Heart right ventricle (tissue), 16 donors: ENCODE results near the gene PRKAB1. TPM values are rescaled to one million over a fixed set of nuclear protein-coding genes. Genes with fewer than 3 reads are reported as not detected.
"Not testable (repeated sequence)": the region's sequence is repeated elsewhere in the genome, so short reads cannot be mapped to it uniquely, and the experiment has no call there.

ENCODE experiments used
- ATAC-seq, 8 donors: fragments of 200-7000 bp; cut with Tn5 transposase; one replicate each; pipeline ENCODE4 v1.9.1; 2020; ENCODE audit warnings: mild to moderate bottlenecking in 8 of 8, moderate library complexity in 8 of 8, moderate number of reproducible peaks in 1 of 8
- DNase-seq, 2 donors: peaks; one replicate each; pipeline ENCODE4 v3.0.0-alpha.2; 2020
- H3K27ac ChIP-seq, 10 donors: fragments of 200-600 bp; sonication (generic) in 2 of 10; one replicate each; pipeline versions ENCODE4 v1.5.0 to v1.8.0; 2020 to 2022; ENCODE audit warnings: mild to moderate bottlenecking in 3 of 10
- H3K27me3 ChIP-seq, 7 donors: fragments of 200-600 bp; one replicate each; pipeline ENCODE4 v1.8.0; 2021 to 2022; ENCODE audit warnings: mild to moderate bottlenecking in 2 of 7
- H3K36me3 ChIP-seq, 9 donors: fragments of 200-600 bp; sonication (generic) in 1 of 9; one replicate each; pipeline versions ENCODE4 v1.5.0 to v1.8.0; 2020 to 2022; ENCODE audit warnings: mild to moderate bottlenecking in 2 of 9
- H3K4me1 ChIP-seq, 9 donors: fragments of 200-600 bp; sonication (generic) in 1 of 9; one replicate each; pipeline versions ENCODE4 v1.5.0 to v1.8.0; 2020 to 2022; ENCODE audit warnings: mild to moderate bottlenecking in 4 of 9
- H3K4me3 ChIP-seq, 10 donors: fragments of 200-600 bp; sonication (generic) in 2 of 10; one replicate each; pipeline versions ENCODE4 v1.5.0 to v1.8.0; 2020 to 2022; ENCODE audit warnings: mild to moderate bottlenecking in 7 of 10, moderate library complexity in 2 of 10
- H3K9me3 ChIP-seq, 11 donors: fragments of 200-600 bp in 10 of 11; sonication (generic) in 2 of 11; one replicate each; pipeline versions ENCODE4 v1.5.0 to v1.8.0; 2013 to 2022; ENCODE audit warnings: mild to moderate bottlenecking in 2 of 11, control low read depth in 1 of 11, moderate library complexity in 1 of 11
- CTCF ChIP-seq, 9 donors: fragments of 200-600 bp; sonication (generic) in 2 of 9; IDR thresholded peaks; one replicate each; pipeline versions ENCODE4 v1.5.0 to v1.8.0; 2021 to 2022; ENCODE audit warnings: antibody characterized with exemption in 9 of 9, mild to moderate bottlenecking in 5 of 9, moderate library complexity in 1 of 9
- WGBS, 2 donors: extraction: QIAGEN DNeasy Blood & Tissue Kit; methylation state at CpG; one replicate each; pipeline ENCODE4 v1.1.7; 2013; ENCODE audit warnings: inconsistent platforms in 1 of 2; 5-methylcytosine and 5-hydroxymethylcytosine counted together
- intact Hi-C, 10 donors: fragments of 100-400 bp; cut with DNase I; formaldehyde crosslinking; loops; one replicate each; pipeline versions ENCODE4 v1.11.1 to v1.14.2; 2022
- polyA plus RNA-seq, 2 donors: library from polyadenylated mRNA; stranded (reverse); fragments of 200-250 nt; gene quantifications; one replicate each; pipeline ENCODE4 v1.2.3, GENCODE V29; 2013
- total RNA-seq, 10 donors: library from RNA; stranded (reverse); fragmentation: NEBNext Ultra II Directional in 3 of 10; extraction: Animal tissue kit (Norgen Biotek cat#: 25700) in 3 of 10; gene quantifications; one replicate each; pipeline versions ENCODE4 v1.2.1 to v1.2.4, GENCODE V29; 2021 to 2023
- donor health status: Arrhythmogenic right ventricular cardiomyopathy.
- donor health status: ischemic (EF 13 %, LVEDD 7.1; RV severe dilation, severe dysfunction).
- donor health status: healthy with polysubstance abuse.
- donor health status: DM: no; HTN: yes; CAD: no.
- donor health status: DM: no; HTN: no; CAD: no.
- donor health status: ischemic (EF 25% LVEDD 6.9; RV normal size, moderate dysfunction).
- donor health status: ischemic (EF 25% LVEDD 5.7; RV mildly dilated, moderate dysfunction).
- donor health status: healthy.
- donor health status: DM: yes; HTN: yes; CAD: no.
- donor health status: Ischemic cardiomyopathy.
- donor health status: ischemic (EF 35%, LVEDD 5.7; RV mildly dilated, moderate dysfunction).
- donor health status: nonischemic (EF 11% LVEDD 7.7; RV severe dilation, severe dysfunction).
- donor health status: DM: yes; HTN: yes; CAD: no.
- donor health status: PGD.
- donor health status: ischemic (EF 29% LVEDD 5.4; RV normal size, mild dysfunction).
- donor health status: nonischemic (EF 23%, LVEDD 6.1; RV moderate dilation, normal function).

PRKAB1 gene
- total and polyA plus RNA-seq, 12 donors, result 8.6 to 14.5 (median 11.0) TPM

DNA sequence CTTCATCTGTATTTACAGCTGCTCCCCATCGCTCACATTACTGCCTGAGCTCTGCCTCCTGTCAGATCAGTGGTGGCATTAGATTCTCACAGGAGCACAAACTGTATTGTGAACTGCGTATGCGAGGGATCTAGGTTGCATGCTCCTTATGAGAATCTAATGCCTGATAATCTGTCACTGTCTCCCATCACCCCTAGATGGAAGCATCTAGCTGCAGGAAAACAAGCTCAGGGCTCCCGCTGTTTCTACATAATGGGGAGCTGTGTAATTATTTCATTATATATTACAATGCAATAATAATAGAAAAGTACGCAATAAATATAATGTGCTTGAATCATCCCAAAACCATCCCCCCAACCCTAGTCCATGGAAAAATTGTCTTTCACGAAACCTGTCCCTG, 9.8 kb upstream of the PRKAB1 start:
- intact Hi-C loops, result loop anchor here in 3 of 10 donors (2.0 to 10.0 kb wide), 2 partner anchors 123 to 247 kb away; no protein-coding TSS in a partner anchor
- not testable (repeated sequence) for H3K27me3 ChIP-seq, ATAC-seq

GRCh38 chr12:119659289-119659897, 8.5 kb upstream of the PRKAB1 start:
- 40 to 42% methylated on average over 6 of the region's 6 CpGs for WGBS, 2 donors
- H3K4me1 ChIP-seq, result peaks cover 0 to 11% (median 0%) of the 10 kb centered on the region in 9 donors
- no peaks in the 10 kb centered on the region for H3K36me3 ChIP-seq
- ATAC-seq (no peak), DNase-seq (no peak)
- H3K27me3 ChIP-seq, result no peaks in the 10 kb centered on the region
- peaks cover 0 to 5% (median 0%) of the 10 kb centered on the region in 11 donors for H3K9me3 ChIP-seq
- no peak overlapping the region for H3K27ac ChIP-seq
- peak; percentile 68 to 95 (median 88) for TF ChIP-seq CTCF (IDR thresholded peaks at IDR 0.05)
- intact Hi-C loops, result loop anchor here in 3 of 10 donors (2.0 to 10.0 kb wide), 2 partner anchors 121 to 245 kb away; no protein-coding TSS in a partner anchor
- H3K4me3 ChIP-seq, result no peak overlapping the region

More for the DNA sequence above, 9.8 kb upstream of the PRKAB1 start:
- DNase-seq, H3K36me3 ChIP-seq, H3K27ac ChIP-seq, H3K4me3 ChIP-seq: not testable (repeated sequence)
- WGBS, 2 donors, result 88 to 89% methylated on average over 6 of the region's 6 CpGs
- H3K4me1 ChIP-seq, result peaks cover 0 to 11% (median 0%) of the 10 kb centered on the region in 9 donors
- TF ChIP-seq CTCF (IDR thresholded peaks at IDR 0.05), result peak in 4 of 9 donors; percentile 13 to 34 (median 24)
- H3K9me3 ChIP-seq, result peaks cover 0 to 17% (median 6%) of the 10 kb centered on the region in 11 donors

DNA sequence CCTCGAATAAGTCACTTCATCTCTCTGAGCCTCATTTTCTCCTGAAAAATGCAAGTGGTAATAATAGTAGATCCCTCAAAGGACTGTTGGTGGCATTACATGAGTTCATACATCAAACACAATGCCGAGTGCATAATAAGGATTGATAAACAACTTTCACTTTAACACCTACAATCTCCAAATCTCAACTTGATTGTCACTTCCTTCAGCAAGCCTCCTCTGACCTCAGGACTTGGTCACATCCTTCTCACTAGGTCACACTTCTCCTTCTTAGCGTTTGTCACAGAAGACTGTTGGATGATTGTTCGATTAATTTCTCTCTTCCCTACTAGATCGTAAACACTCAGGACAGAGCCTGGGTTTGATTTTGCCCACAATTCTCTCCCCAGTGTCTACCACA, 7.9 kb upstream of the PRKAB1 start:
- intact Hi-C loops, result loop anchor here in 2 of 10 donors (10.0 kb wide), 2 partner anchors 115 to 125 kb away; no protein-coding TSS in a partner anchor
- Histone ChIP-seq H3K27ac (peak overlapping the region in 1 of 10 donors; percentile 2), H3K36me3 (no peaks in the 10 kb centered on the region), H3K9me3 (no peaks in the 10 kb centered on the region), H3K27me3 (no peaks in the 10 kb centered on the region), H3K4me3 (no peak overlapping the region), H3K4me1 (peaks cover 0 to 11% (median 0%) of the 10 kb centered on the region in 9 donors)
- peak in 1 of 8 donors; percentile 33 for ATAC-seq
- 70 to 78% methylated on average over 5 of the region's 5 CpGs for WGBS, 2 donors
- no peak for DNase-seq
- TF ChIP-seq CTCF (IDR thresholded peaks at IDR 0.05), result no peak

DNA sequence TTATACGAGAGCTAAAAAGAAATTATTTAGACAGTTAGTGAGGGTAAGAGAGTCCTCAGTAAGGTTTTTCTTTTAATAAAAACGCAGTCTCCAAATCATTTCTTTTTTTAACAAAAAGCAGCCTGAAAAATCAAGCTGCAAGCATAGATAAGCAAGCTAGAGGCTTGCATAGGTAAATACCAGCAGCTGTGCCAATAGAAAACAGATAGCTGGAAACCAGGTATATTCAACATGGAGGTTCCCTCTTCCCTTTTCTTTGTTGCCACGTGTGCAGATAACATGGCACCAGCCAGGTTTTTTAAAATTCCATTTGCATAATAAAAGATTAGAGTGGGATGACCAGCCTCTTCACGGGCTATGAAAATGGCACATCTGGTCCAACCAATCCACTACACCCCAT, 6.1 kb upstream of the PRKAB1 start:
- Histone ChIP-seq H3K9me3 (no peaks in the 10 kb centered on the region), H3K27ac (no peak overlapping the region), H3K36me3 (no peaks in the 10 kb centered on the region), H3K4me1 (peaks cover 4 to 27% (median 13%) of the 10 kb centered on the region in 9 donors), H3K4me3 (no peak overlapping the region), H3K27me3 (no peaks in the 10 kb centered on the region)
- DNase-seq (no peak), ATAC-seq (no peak)
- TF ChIP-seq CTCF (IDR thresholded peaks at IDR 0.05), result no peak
- intact Hi-C loops, result loop anchor here in 2 of 10 donors (10.0 kb wide), 2 partner anchors 113 to 123 kb away; no protein-coding TSS in a partner anchor
- 70% methylated on average over 4 of the region's 4 CpGs for WGBS, 2 donors
